AG09319 (cell line): ENCODE data around the gene CCDC91.

ENCODE experiments used
- DNase-seq: peaks from one replicate; pipeline ENCODE4 v3.0.0-alpha.2; 2010; ENCODE audit warnings: low read depth; ENCODE audit errors: extremely low read depth
- TF ChIP-seq, protein P1 (sequence below): IDR thresholded peaks from 2 replicates; pipeline ENCODE4 v1.5.1; 2011; ENCODE audit warnings: low read depth, mild to moderate bottlenecking, inconsistent platforms, low read length, moderate library complexity

Gene CCDC91

GRCh38 chr12:28424965-28425364 is 234.7 kb downstream of the CCDC91 start:
- TF ChIP-seq, protein P1, sequence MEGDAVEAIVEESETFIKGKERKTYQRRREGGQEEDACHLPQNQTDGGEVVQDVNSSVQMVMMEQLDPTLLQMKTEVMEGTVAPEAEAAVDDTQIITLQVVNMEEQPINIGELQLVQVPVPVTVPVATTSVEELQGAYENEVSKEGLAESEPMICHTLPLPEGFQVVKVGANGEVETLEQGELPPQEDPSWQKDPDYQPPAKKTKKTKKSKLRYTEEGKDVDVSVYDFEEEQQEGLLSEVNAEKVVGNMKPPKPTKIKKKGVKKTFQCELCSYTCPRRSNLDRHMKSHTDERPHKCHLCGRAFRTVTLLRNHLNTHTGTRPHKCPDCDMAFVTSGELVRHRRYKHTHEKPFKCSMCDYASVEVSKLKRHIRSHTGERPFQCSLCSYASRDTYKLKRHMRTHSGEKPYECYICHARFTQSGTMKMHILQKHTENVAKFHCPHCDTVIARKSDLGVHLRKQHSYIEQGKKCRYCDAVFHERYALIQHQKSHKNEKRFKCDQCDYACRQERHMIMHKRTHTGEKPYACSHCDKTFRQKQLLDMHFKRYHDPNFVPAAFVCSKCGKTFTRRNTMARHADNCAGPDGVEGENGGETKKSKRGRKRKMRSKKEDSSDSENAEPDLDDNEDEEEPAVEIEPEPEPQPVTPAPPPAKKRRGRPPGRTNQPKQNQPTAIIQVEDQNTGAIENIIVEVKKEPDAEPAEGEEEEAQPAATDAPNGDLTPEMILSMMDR, result no peak
- no peak for DNase-seq

DNA sequence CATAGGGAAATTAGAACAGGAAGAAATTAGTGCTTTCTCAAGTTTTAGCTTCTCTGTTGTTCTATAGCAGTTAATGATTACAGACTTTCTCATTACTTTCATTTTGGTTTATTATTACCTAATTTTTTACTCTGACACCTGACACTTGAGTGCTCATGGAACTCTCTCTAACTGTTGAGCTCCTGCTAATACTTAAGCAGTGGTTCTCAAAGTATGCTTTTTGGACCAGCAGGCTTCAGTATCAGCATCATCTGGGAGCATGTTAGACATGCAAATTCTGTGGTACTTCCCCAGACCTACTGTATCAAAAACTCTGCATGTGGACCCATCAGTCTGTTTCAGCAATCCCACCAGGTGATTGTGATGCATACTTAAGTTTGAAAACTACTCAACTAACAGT is 235.3 kb downstream of the CCDC91 start:
- TF ChIP-seq, protein P1, result no peak
- no peak for DNase-seq

- no peak for DNase-seq
- TF ChIP-seq, protein P1, result no peak
Observed at GRCh38 chr12:28427046-28427445, 236.8 kb downstream of the CCDC91 start.

GRCh38 chr12:28440081-28440608 is 249.9 kb downstream of the CCDC91 start:
- DNase-seq, result no peak
- TF ChIP-seq, protein P1, result no peak

DNA sequence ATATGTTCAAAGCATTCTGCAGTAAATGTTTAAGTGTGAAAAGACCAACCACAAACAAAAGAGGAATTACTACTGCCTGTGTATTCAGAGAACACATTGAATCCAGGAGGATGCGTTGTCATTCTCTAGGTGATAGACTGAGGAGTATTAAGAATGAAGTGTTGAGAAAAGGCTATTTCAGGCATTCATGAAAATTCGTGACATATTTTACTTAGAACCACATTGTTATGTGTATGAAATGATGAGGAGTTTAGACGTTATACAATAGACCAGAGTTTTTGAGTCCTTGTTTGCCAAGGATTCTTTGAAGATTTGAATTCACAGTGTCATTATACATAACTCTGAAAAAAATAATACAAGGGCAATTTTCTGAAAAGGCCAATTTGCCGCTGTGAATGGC is 251.8 kb downstream of the CCDC91 start:
- no peak for DNase-seq
- TF ChIP-seq, protein P1, result no peak

GRCh38 chr12:28443337-28443736 is 253.1 kb downstream of the CCDC91 start:
- TF ChIP-seq, protein P1, result no peak
- peak; percentile 22 for DNase-seq

DNA sequence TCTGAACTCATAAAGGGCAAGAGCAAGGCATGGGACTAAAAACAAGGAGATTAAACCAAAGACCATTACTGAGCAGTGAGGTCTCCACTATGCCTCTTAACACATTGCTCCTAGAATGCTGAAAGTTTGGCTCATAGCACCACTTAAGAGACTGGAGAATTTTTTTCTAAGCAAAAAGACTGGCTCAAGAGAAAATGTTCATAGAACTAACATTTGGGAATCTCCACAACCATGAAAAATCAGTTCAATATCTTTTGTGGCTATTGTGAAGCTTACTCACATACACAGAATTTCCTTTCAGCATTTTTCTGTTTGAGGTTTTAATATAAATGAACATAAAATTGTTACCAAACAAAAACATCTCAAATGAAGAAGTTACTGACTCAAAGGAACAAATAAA is 255.8 kb downstream of the CCDC91 start:
- TF ChIP-seq, protein P1, result no peak
- DNase-seq, result no peak
